K562 (cell line): Measurements from ENCODE around the gene ITGAX. TPM values are rescaled to one million over a fixed set of nuclear protein-coding genes. Genes with fewer than 3 reads are reported as not detected.
A peak's percentile ranks its signal among the peaks of the same experiment; 100 is the strongest.

ENCODE experiments used
- ATAC-seq: fragments of 200-7000 bp; cut with Tn5 transposase; 3 replicates; pipeline ENCODE4 v1.9.1; 2020; ENCODE audit warnings: moderate library complexity
- BruUV-seq: library from RNA; stranded (reverse); fragments of 400-500 nt; replicated peaks from 2 replicates; lab custom pipeline; 2021; lab: Mats Ljungman, UMichigan
- CTCF ChIA-PET: fragments of 300-600 bp; formaldehyde crosslinking; extraction: SDS; loops from one replicate; lab custom pipeline; 2021; ENCODE audit warnings: low intra/inter-chr PET ratio; lab: Yijun Ruan, JAX
- POLR2A ChIA-PET: fragments of 300-600, 350-650 bp; sonication (Branson Sonifier 250); formaldehyde crosslinking; extraction: SDS; loops from one replicate; lab custom pipeline; 2021; ENCODE audit warnings: antibody characterized with exemption, inconsistent platforms; lab: Yijun Ruan, JAX
- DNase-seq, 4 experiments: peaks; one replicate each; pipeline versions ENCODE4 v3.0.0 to v3.0.0-alpha.2; 2011 to 2018; ENCODE audit warnings: low spot score in 3 of 4, mixed read lengths in 3 of 4; ENCODE audit errors: extremely low read depth in 1 of 4
- FAIRE-seq: peaks from 2 replicates; lab custom pipeline; 2011; peaks lifted over from hg19 to GRCh38; lab: Jason Lieb, UNC
- H2AFZ ChIP-seq: 2 replicates; pipeline ENCODE4 v1.6.0; 2011; ENCODE audit warnings: low read depth, low read length, control low read depth, inconsistent platforms
- H3K27ac ChIP-seq: fragments of 200-600 bp; 3 replicates; pipeline ENCODE4 v1.8.0; 2011; ENCODE audit warnings: low read depth, mild to moderate bottlenecking, control low read depth, inconsistent platforms, low read length, moderate library complexity, mixed read lengths; ENCODE audit errors: extremely low read depth
- H3K27me3 ChIP-seq, 2 experiments: fragments of 300-600 bp in 1 of 2; 2 replicates in 1 of 2; 3 replicates in 1 of 2; pipeline versions ENCODE4 v1.6.0 to v1.8.0; 2011; ENCODE audit warnings: inconsistent platforms in 2 of 2, low read length in 2 of 2, mild to moderate bottlenecking in 1 of 2, mixed read lengths in 1 of 2, moderate library complexity in 1 of 2; ENCODE audit not compliant: control insufficient read depth in 2 of 2, insufficient read depth in 2 of 2
- H3K36me3 ChIP-seq: fragments of 300-600 bp; 3 replicates; pipeline ENCODE4 v1.8.0; 2011; ENCODE audit warnings: mild to moderate bottlenecking, low read length, inconsistent platforms; ENCODE audit not compliant: control insufficient read depth, insufficient read depth
- H3K4me1 ChIP-seq, 2 experiments: fragments of 200-600 bp in 1 of 2; replicated peaks in 1 of 2; 2 replicates in 1 of 2; 3 replicates in 1 of 2; pipeline versions ENCODE4 v1.5.1 to v1.8.0; 2011; ENCODE audit warnings: inconsistent platforms in 2 of 2, low read length in 2 of 2, mild to moderate bottlenecking in 1 of 2, mixed read lengths in 1 of 2, moderate library complexity in 1 of 2; ENCODE audit not compliant: control insufficient read depth in 2 of 2, insufficient read depth in 2 of 2
- H3K4me2 ChIP-seq: 2 replicates; pipeline ENCODE4 v1.6.1; 2011; ENCODE audit warnings: low read length, control low read depth, inconsistent platforms, mixed read lengths; ENCODE audit not compliant: insufficient read depth
- H3K4me3 ChIP-seq: fragments of 200-600 bp; sonication (generic), shearing (Covaris generic); 2 replicates; pipeline ENCODE4 v1.5.1; 2016; ENCODE audit warnings: control low read depth, inconsistent platforms
- H3K79me2 ChIP-seq: fragments of 200-600 bp; 3 replicates; pipeline ENCODE4 v1.8.0; 2011; ENCODE audit warnings: low read length, inconsistent platforms; ENCODE audit not compliant: control insufficient read depth, insufficient read depth
- H3K9ac ChIP-seq, 2 experiments: 2 replicates each; pipeline versions ENCODE4 v1.6.0 to v1.6.1; 2011; ENCODE audit warnings: low read depth in 2 of 2, low read length in 2 of 2, control low read depth in 1 of 2, inconsistent platforms in 1 of 2, mild to moderate bottlenecking in 1 of 2, mixed read lengths in 1 of 2; ENCODE audit not compliant: insufficient read depth in 1 of 2
- H3K9me1 ChIP-seq: one replicate; pipeline ENCODE4 v1.6.0; 2011; ENCODE audit warnings: inconsistent platforms, mild to moderate bottlenecking, low read length, moderate library complexity; ENCODE audit not compliant: control insufficient read depth, insufficient read depth
- H3K9me3 ChIP-seq: replicated peaks from 2 replicates; pipeline ENCODE4 v1.5.1; 2011; ENCODE audit warnings: low read depth, low read length, inconsistent platforms; ENCODE audit not compliant: control insufficient read depth, insufficient read depth
- H4K20me1 ChIP-seq: replicated peaks from 2 replicates; pipeline ENCODE4 v1.6.1; 2011; ENCODE audit warnings: low read length, inconsistent platforms, mixed read lengths; ENCODE audit not compliant: control insufficient read depth, insufficient read depth
- ATF7 ChIP-seq: fragments of 450-650 bp; IDR thresholded peaks from 2 replicates; pipeline ENCODE4 v1.7.1; 2014; ENCODE audit warnings: mild to moderate bottlenecking, moderate library complexity
- CHCHD3 ChIP-seq: fragments of 250-450 bp; sonication (Bioruptor Pico); IDR thresholded peaks from 2 replicates; pipeline ENCODE4 v2.1.2; 2022; ENCODE audit warnings: mild to moderate bottlenecking
- GATA2 ChIP-seq: sonication (generic); formaldehyde crosslinking; IDR thresholded peaks from 2 replicates; pipeline ENCODE4 v1.4.0; 2020; ENCODE audit warnings: mild to moderate bottlenecking, missing genetic modification reagents
- HSF4 ChIP-seq: fragments of 250-450 bp; sonication (Bioruptor Pico); IDR thresholded peaks from 2 replicates; pipeline ENCODE4 v2.1.2; 2022; ENCODE audit warnings: mild to moderate bottlenecking, moderate library complexity, borderline replicate concordance
- L3MBTL2 ChIP-seq: fragments of 450-650 bp; IDR thresholded peaks from 2 replicates; pipeline ENCODE4 v1.6.1; 2016; ENCODE audit warnings: mild to moderate bottlenecking, moderate library complexity
- LCOR ChIP-seq: sonication (generic); formaldehyde crosslinking; IDR thresholded peaks from 2 replicates; pipeline ENCODE4 v1.8.0; 2022; ENCODE audit warnings: mild to moderate bottlenecking, missing genetic modification reagents
- MEIS2 ChIP-seq: fragments of 450-650 bp; IDR thresholded peaks from 2 replicates; pipeline ENCODE4 v1.6.1; 2014; ENCODE audit warnings: mild to moderate bottlenecking; ENCODE audit not compliant: partially characterized antibody
- SOX6 ChIP-seq: fragments of 450-650 bp; IDR thresholded peaks from 2 replicates; pipeline ENCODE4 v1.6.1; 2014; ENCODE audit warnings: mild to moderate bottlenecking
- TEAD1 ChIP-seq, 2 experiments: fragments of 450-650 bp in 1 of 2; sonication (generic) in 1 of 2; formaldehyde crosslinking; IDR thresholded peaks; 2 replicates each; pipeline versions ENCODE4 v1.4.0 to v1.8.0; 2020 to 2022; ENCODE audit warnings: mild to moderate bottlenecking in 2 of 2, missing genetic modification reagents in 1 of 2
- ZNF589 ChIP-seq: fragments of 200-800 bp; sonication (Bioruptor generic); IDR thresholded peaks from 2 replicates; pipeline ENCODE4 v1.6.1; 2016; ENCODE audit warnings: low read depth, missing genetic modification characterization, missing compliant biosample characterization
- ZNF766 ChIP-seq: fragments of 200-800 bp; sonication (Bioruptor generic); conservative IDR thresholded peaks from 2 replicates; pipeline ENCODE4 v1.6.1; 2016; ENCODE audit warnings: missing genetic modification characterization, missing compliant biosample characterization
- WGBS: fragments of 100-300 bp; shearing (Covaris generic); methylation state at CpG from one replicate; pipeline ENCODE4 v1.1.6; 2016; ENCODE audit warnings: low coverage, mixed read lengths; ENCODE audit not compliant: insufficient coverage; ENCODE audit errors: missing lambda C conversion rate; 5-methylcytosine and 5-hydroxymethylcytosine counted together
- in situ Hi-C: fragments of 300-500 bp; cut with MboI; formaldehyde crosslinking; loops from 4 replicates; pipeline ENCODE4 v1.15.0; 2018; ENCODE audit warnings: inconsistent platforms, mixed read lengths
- intact Hi-C: fragments of 100-400 bp; cut with micrococcal nuclease; formaldehyde crosslinking; loops from 2 replicates; pipeline ENCODE4 v1.14.2; 2022
- polyA plus RNA-seq, 8 experiments: library from polyadenylated mRNA; depleted of rRNA in 4 of 8; stranded (reverse) in 5 of 8; unstranded in 3 of 8; fragments of >200 nt; fragmentation: Nextera tagmentation in 2 of 8; fragmentation: Illumina TruSeq in 1 of 8; extraction: Ambion mirVana in 2 of 8; extraction: Trizol in 1 of 8; gene quantifications; 2 replicates each; pipeline versions ENCODE4 v1.2.1 to v1.2.3, GENCODE V29; 2011 to 2014; ENCODE audit warnings: inconsistent platforms in 1 of 8, missing spikeins in 1 of 8
- total RNA-seq, 7 experiments: library from RNA; depleted of rRNA in 6 of 7; stranded (reverse); fragments of >200 nt in 6 of 7; fragmentation: Illumina TruSeq in 2 of 7; extraction: Trizol in 2 of 7; gene quantifications; 2 replicates each; pipeline versions ENCODE4 v1.2.1 to v1.2.3, GENCODE V29; 2011 to 2021; ENCODE audit warnings: low replicate concordance in 1 of 7
- TF ChIP-seq, protein P1 (sequence below): sonication (generic); formaldehyde crosslinking; IDR thresholded peaks from 2 replicates; pipeline ENCODE4 v1.8.0; 2022; ENCODE audit warnings: missing genetic modification reagents, mild to moderate bottlenecking, moderate library complexity, borderline replicate concordance
- TF ChIP-seq, protein P2 (sequence below): fragments of 450-650 bp; IDR thresholded peaks from 2 replicates; pipeline ENCODE4 v1.6.1; 2016
- TF ChIP-seq, protein P3 (sequence below): fragments of 450-650 bp; IDR thresholded peaks from 2 replicates; pipeline ENCODE4 v1.6.1; 2014; ENCODE audit warnings: low read depth, mild to moderate bottlenecking, moderate library complexity, borderline replicate concordance
- TF ChIP-seq, protein P4 (sequence below): fragments of 200-800 bp; sonication (Bioruptor generic); IDR thresholded peaks from 2 replicates; pipeline ENCODE4 v1.6.1; 2017; ENCODE audit warnings: missing genetic modification characterization, missing compliant biosample characterization
- TF ChIP-seq, protein P5 (sequence below): sonication (generic); formaldehyde crosslinking; IDR thresholded peaks from 2 replicates; pipeline ENCODE4 v1.8.0; 2022; ENCODE audit warnings: mild to moderate bottlenecking, missing genetic modification reagents

Gene ITGAX
- total and polyA plus RNA-seq, 9 of the 15 experiments (the other 6 are each of a cell fraction or from before 2014, with no cell fraction given) = 0.03 to 0.58 (median 0.14) TPM

DNA sequence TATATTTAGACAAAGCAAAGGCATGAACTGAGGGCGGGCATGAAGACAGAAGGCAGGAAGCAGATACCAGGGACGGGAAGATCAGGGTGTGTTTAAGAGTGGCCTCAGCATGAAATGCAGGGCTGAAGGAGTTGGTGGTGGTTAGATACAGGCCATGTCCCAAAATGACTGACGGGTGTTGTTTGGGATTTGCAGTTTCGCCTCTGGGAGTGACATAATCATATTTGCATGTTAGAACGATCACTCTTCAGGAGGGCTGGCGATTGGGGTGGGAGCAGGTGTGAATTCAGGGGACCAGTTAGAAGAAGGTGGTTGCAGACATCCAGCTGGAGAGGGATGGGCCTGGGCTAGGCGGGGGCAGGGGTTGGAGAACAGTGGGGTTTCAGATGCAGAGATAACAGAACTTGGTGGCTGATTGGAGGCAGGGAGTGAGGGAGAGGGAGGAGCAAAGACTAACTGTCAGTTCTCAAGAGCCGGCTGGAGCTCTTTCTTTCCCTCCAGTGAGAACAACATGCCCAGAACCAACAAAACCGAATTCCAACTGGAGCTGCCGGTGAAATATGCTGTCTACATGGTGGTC is 27.2 kb upstream of the ITGAX start:
- H3K4me3 ChIP-seq = no peak overlapping the region
- H4K20me1 ChIP-seq = no peaks in the 10 kb centered on the region
- intact Hi-C loops (no loop called here), in situ Hi-C loops (no loop called here)
- ChIA-PET POLR2A (no interaction called here), CTCF (no interaction called here)
- no peak overlapping the region for H3K9ac ChIP-seq
- WGBS = 6% methylated on average over 9 of the region's 10 CpGs
- 0 out of 2 replicates have a peak overlapping the region, but pooled peaks have one; percentile 9 for H2AFZ ChIP-seq
- H3K9me1 ChIP-seq = no peaks in the 10 kb centered on the region
- H3K36me3 ChIP-seq = no peaks in the 10 kb centered on the region
- FAIRE-seq (no peak), ATAC-seq (peak; percentile 42; the same call in 2 of the 3 replicates), DNase-seq (peak in 1 of 4 experiments; percentile 6)
- no peaks in the 10 kb centered on the region; the same call in none of the 2 replicates for H3K9me3 ChIP-seq
- no peak overlapping the region for H3K27ac ChIP-seq
- H3K4me1 ChIP-seq = peaks cover 0 to 35% of the 10 kb centered on the region in 2 experiments; a peak in 4 of 5 replicates
- no peak overlapping the region for H3K4me2 ChIP-seq
- H3K27me3 ChIP-seq = peaks cover 7 to 46% of the 10 kb centered on the region in 2 experiments; a peak in 4 of 5 replicates
- no TSS peak for BruUV-seq
- no peaks in the 10 kb centered on the region for H3K79me2 ChIP-seq
- TF ChIP-seq CHCHD3 (CRISPR knock-in tag) (no peak), TEAD1 (CRISPR knock-in tag; IDR thresholded peaks at IDR 0.05) (no peak), HSF4 (CRISPR knock-in tag) (no peak), LCOR (CRISPR knock-in tag) (no peak), ATF7 (peak; percentile 32; the same call in 1 of the 2 replicates), ZNF589 (CRISPR knock-in tag) (no peak), GATA2 (CRISPR knock-in tag) (peak; percentile 45; the same call in 1 of the 2 replicates), SOX6 (no peak), MEIS2 (peak; percentile 48), ZNF766 (0 out of 2 replicates have a peak, but pooled peaks have one; percentile 25), L3MBTL2 (peak; percentile 65)
- TF ChIP-seq, protein P1, sequence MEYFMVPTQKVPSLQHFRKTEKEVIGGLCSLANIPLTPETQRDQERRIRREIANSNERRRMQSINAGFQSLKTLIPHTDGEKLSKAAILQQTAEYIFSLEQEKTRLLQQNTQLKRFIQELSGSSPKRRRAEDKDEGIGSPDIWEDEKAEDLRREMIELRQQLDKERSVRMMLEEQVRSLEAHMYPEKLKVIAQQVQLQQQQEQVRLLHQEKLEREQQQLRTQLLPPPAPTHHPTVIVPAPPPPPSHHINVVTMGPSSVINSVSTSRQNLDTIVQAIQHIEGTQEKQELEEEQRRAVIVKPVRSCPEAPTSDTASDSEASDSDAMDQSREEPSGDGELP (CRISPR knock-in tag) = 0 out of 2 replicates have a peak, but pooled peaks have one; percentile 21
- TF ChIP-seq, protein P2, sequence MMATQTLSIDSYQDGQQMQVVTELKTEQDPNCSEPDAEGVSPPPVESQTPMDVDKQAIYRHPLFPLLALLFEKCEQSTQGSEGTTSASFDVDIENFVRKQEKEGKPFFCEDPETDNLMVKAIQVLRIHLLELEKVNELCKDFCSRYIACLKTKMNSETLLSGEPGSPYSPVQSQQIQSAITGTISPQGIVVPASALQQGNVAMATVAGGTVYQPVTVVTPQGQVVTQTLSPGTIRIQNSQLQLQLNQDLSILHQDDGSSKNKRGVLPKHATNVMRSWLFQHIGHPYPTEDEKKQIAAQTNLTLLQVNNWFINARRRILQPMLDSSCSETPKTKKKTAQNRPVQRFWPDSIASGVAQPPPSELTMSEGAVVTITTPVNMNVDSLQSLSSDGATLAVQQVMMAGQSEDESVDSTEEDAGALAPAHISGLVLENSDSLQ = peak; percentile 84
- TF ChIP-seq, protein P3, sequence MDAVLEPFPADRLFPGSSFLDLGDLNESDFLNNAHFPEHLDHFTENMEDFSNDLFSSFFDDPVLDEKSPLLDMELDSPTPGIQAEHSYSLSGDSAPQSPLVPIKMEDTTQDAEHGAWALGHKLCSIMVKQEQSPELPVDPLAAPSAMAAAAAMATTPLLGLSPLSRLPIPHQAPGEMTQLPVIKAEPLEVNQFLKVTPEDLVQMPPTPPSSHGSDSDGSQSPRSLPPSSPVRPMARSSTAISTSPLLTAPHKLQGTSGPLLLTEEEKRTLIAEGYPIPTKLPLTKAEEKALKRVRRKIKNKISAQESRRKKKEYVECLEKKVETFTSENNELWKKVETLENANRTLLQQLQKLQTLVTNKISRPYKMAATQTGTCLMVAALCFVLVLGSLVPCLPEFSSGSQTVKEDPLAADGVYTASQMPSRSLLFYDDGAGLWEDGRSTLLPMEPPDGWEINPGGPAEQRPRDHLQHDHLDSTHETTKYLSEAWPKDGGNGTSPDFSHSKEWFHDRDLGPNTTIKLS = no peak
- TF ChIP-seq, protein P4, sequence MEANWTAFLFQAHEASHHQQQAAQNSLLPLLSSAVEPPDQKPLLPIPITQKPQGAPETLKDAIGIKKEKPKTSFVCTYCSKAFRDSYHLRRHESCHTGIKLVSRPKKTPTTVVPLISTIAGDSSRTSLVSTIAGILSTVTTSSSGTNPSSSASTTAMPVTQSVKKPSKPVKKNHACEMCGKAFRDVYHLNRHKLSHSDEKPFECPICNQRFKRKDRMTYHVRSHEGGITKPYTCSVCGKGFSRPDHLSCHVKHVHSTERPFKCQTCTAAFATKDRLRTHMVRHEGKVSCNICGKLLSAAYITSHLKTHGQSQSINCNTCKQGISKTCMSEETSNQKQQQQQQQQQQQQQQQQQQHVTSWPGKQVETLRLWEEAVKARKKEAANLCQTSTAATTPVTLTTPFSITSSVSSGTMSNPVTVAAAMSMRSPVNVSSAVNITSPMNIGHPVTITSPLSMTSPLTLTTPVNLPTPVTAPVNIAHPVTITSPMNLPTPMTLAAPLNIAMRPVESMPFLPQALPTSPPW (CRISPR knock-in tag) = peak; percentile 38; the same call in 1 of the 2 replicates
- TF ChIP-seq, protein P5, sequence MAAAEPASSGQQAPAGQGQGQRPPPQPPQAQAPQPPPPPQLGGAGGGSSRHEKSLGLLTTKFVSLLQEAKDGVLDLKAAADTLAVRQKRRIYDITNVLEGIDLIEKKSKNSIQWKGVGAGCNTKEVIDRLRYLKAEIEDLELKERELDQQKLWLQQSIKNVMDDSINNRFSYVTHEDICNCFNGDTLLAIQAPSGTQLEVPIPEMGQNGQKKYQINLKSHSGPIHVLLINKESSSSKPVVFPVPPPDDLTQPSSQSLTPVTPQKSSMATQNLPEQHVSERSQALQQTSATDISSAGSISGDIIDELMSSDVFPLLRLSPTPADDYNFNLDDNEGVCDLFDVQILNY (CRISPR knock-in tag) = no peak
